ENCODE results near the gene POLR3E.
"Not testable (repeated sequence)": the region's sequence is repeated elsewhere in the genome, so short reads cannot be mapped to it uniquely, and the experiment has no call there.

The POLR3E gene

DNA sequence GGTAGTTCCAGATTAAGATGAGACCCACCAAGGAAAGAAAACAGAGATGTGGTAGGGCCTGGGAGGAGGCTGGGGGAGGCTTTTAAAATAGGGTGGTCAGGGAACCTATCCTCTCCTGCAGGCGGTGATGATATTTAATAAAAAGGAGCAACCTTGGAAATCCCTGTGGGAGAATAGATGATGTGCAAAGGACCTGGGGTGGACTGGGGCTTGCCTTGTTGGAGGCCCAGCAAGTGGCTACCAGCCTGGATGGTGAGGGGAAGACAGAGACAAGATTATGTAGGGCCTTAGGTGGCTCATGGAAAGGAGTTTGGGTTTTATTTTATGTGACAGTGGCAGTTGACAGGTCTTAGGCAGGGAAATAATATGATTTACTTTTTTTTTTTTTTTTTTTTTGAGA lies 1.8 kb downstream of the POLR3E start:
- H3K4me2 ChIP-seq (ENCODE audit: low read depth, low read length, poor library complexity, severe bottlenecking) = peak overlapping the region; percentile 86
- no peak overlapping the region for H3K4me3 ChIP-seq (ENCODE audit: insufficient read depth, low read length, poor library complexity, severe bottlenecking)
- peak overlapping the region; percentile 97 for H3K9ac ChIP-seq (ENCODE audit: low read length)
- peaks cover 14% of the 10 kb centered on the region; the same call in 1 of the 2 replicates for H3F3A ChIP-seq (ENCODE audit: insufficient read depth)
- H3K9me3 ChIP-seq (ENCODE audit: insufficient read depth, low read length) = no peaks in the 10 kb centered on the region
- no peak for TF ChIP-seq EZH2phosphoT487 (conservative IDR thresholded peaks at IDR 0.05; ENCODE audit: low read length)
- no peak for TF ChIP-seq CTCF (IDR thresholded peaks at IDR 0.05; ENCODE audit: insufficient read depth, low read length, poor library complexity, severe bottlenecking)
- H2AFZ ChIP-seq (ENCODE audit: low read depth, low read length, severe bottlenecking) = no peak overlapping the region
- no peaks in the 10 kb centered on the region for H3K27me3 ChIP-seq (ENCODE audit: low read length)
- H3K36me3 ChIP-seq (ENCODE audit: low read length) = no peaks in the 10 kb centered on the region
- peak overlapping the region; percentile 78; the same call in 1 of the 2 replicates for H3K27ac ChIP-seq (ENCODE audit: low read depth, low read length)
- H3K79me2 ChIP-seq (ENCODE audit: insufficient read depth, low read length) = peaks cover 63% of the 10 kb centered on the region
- H4K20me1 ChIP-seq (ENCODE audit: low read depth, low read length) = peaks cover 9% of the 10 kb centered on the region; the same call in 1 of the 2 replicates
- H3K9me2 ChIP-seq (replicated peaks; ENCODE audit: insufficient read depth, low read length) = no peaks in the 10 kb centered on the region

GRCh38 chr16:22300427-22301071 lies 3.3 kb downstream of the POLR3E start:
- H3K4me2 ChIP-seq (ENCODE audit: low read depth, low read length, poor library complexity, severe bottlenecking) = peak overlapping the region; percentile 32
- H3K36me3 ChIP-seq (ENCODE audit: low read length) = no peaks in the 10 kb centered on the region
- TF ChIP-seq CTCF (IDR thresholded peaks at IDR 0.05; ENCODE audit: insufficient read depth, low read length, poor library complexity, severe bottlenecking) (peak; percentile 38), EZH2phosphoT487 (conservative IDR thresholded peaks at IDR 0.05; ENCODE audit: low read length) (no peak)
- H3K4me3 ChIP-seq (ENCODE audit: insufficient read depth, low read length, poor library complexity, severe bottlenecking) = no peak overlapping the region
- no peaks in the 10 kb centered on the region for H3K27me3 ChIP-seq (ENCODE audit: low read length)
- 0 out of 2 replicates have a peak overlapping the region, but pooled peaks have one; percentile 16 for H3K9ac ChIP-seq (ENCODE audit: low read length)
- H2AFZ ChIP-seq (ENCODE audit: low read depth, low read length, severe bottlenecking) = no peak overlapping the region
- no peaks in the 10 kb centered on the region for H3K9me2 ChIP-seq (replicated peaks; ENCODE audit: insufficient read depth, low read length)
- H3K9me3 ChIP-seq (ENCODE audit: insufficient read depth, low read length) = no peaks in the 10 kb centered on the region
- peaks cover 9% of the 10 kb centered on the region; the same call in 1 of the 2 replicates for H4K20me1 ChIP-seq (ENCODE audit: low read depth, low read length)
- H3K27ac ChIP-seq (ENCODE audit: low read depth, low read length) = no peak overlapping the region
- H3F3A ChIP-seq (ENCODE audit: insufficient read depth) = peaks cover 14% of the 10 kb centered on the region; the same call in 1 of the 2 replicates
- H3K79me2 ChIP-seq (ENCODE audit: insufficient read depth, low read length) = peaks cover 74% of the 10 kb centered on the region

DNA sequence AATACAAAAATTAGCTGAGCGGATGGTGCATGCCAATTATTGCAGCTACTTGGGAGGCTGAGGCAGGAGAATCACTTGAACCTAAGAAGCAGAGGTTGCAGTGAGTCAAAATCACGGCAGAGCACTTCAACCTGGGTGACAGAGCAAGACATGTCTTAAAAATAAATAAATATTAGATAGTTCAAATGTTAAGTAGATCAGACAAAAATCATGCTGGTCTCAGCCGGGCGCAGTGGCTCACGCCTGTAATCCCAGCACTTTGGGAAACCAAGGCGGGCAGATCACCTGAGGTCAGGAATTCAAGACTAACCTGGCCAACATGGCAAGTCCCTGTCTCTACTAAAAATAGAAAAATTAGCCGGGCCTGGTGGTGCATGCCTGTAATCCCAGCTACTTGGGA lies 4.2 kb downstream of the POLR3E start:
- peaks cover 74% of the 10 kb centered on the region for H3K79me2 ChIP-seq (ENCODE audit: insufficient read depth, low read length)
- peaks cover 14% of the 10 kb centered on the region; the same call in 1 of the 2 replicates for H3F3A ChIP-seq (ENCODE audit: insufficient read depth)
- not testable (repeated sequence) for H2AFZ ChIP-seq (ENCODE audit: low read depth, low read length, severe bottlenecking); H3K9ac ChIP-seq (ENCODE audit: low read length); H3K36me3 ChIP-seq (ENCODE audit: low read length); H3K9me3 ChIP-seq (ENCODE audit: insufficient read depth, low read length); H3K4me2 ChIP-seq (ENCODE audit: low read depth, low read length, poor library complexity, severe bottlenecking); H4K20me1 ChIP-seq (ENCODE audit: low read depth, low read length); H3K27me3 ChIP-seq (ENCODE audit: low read length); H3K4me3 ChIP-seq (ENCODE audit: insufficient read depth, low read length, poor library complexity, severe bottlenecking); H3K9me2 ChIP-seq (replicated peaks; ENCODE audit: insufficient read depth, low read length); H3K27ac ChIP-seq (ENCODE audit: low read depth, low read length)

GRCh38 chr16:22302776-22303363 lies 5.7 kb downstream of the POLR3E start:
- no peaks in the 10 kb centered on the region for H3K9me2 ChIP-seq (replicated peaks; ENCODE audit: insufficient read depth, low read length)
- H3F3A ChIP-seq (ENCODE audit: insufficient read depth) = peaks cover 13% of the 10 kb centered on the region; the same call in 1 of the 2 replicates
- no peak overlapping the region for H3K4me2 ChIP-seq (ENCODE audit: low read depth, low read length, poor library complexity, severe bottlenecking)
- H3K9ac ChIP-seq (ENCODE audit: low read length) = no peak overlapping the region
- H3K27ac ChIP-seq (ENCODE audit: low read depth, low read length) = no peak overlapping the region
- no peak overlapping the region for H2AFZ ChIP-seq (ENCODE audit: low read depth, low read length, severe bottlenecking)
- H3K79me2 ChIP-seq (ENCODE audit: insufficient read depth, low read length) = peaks cover 67% of the 10 kb centered on the region
- no peaks in the 10 kb centered on the region for H3K9me3 ChIP-seq (ENCODE audit: insufficient read depth, low read length)
- TF ChIP-seq EZH2phosphoT487 (conservative IDR thresholded peaks at IDR 0.05; ENCODE audit: low read length) (no peak), CTCF (IDR thresholded peaks at IDR 0.05; ENCODE audit: insufficient read depth, low read length, poor library complexity, severe bottlenecking) (no peak)
- no peaks in the 10 kb centered on the region for H3K36me3 ChIP-seq (ENCODE audit: low read length)
- no peak overlapping the region for H3K4me3 ChIP-seq (ENCODE audit: insufficient read depth, low read length, poor library complexity, severe bottlenecking)
- H4K20me1 ChIP-seq (ENCODE audit: low read depth, low read length) = peaks cover 9% of the 10 kb centered on the region; the same call in 1 of the 2 replicates
- no peaks in the 10 kb centered on the region for H3K27me3 ChIP-seq (ENCODE audit: low read length)

All from SU-DHL-6 (cell line).